ENCODE results near the gene CLPTM1L. TPM values are rescaled to one million over a fixed set of nuclear protein-coding genes. Genes with fewer than 3 reads are reported as not detected.
"Not testable (repeated sequence)": the region's sequence is repeated elsewhere in the genome, so short reads cannot be mapped to it uniquely, and the experiment has no call there.

Gene CLPTM1L
- polyA plus RNA-seq, 3 donors = 14.1 to 76.2 (median 35.0) TPM

- Histone ChIP-seq H3K9ac (ENCODE audit: insufficient read depth, low read length, poor library complexity, severe bottlenecking) (no peak overlapping the region), H3K79me2 (ENCODE audit: insufficient read depth, low read length) (no peaks in the 10 kb centered on the region), H2AFZ (ENCODE audit: insufficient read depth, low read depth, low read length, poor library complexity, severe bottlenecking) (no peak overlapping the region), H3K4me1 (ENCODE audit: control insufficient read depth in 1 of 2, insufficient read depth in 2 of 2, low read length in 2 of 2) (no peaks in the 10 kb centered on the region), H3K36me3 (replicated peaks in 1 of 2; ENCODE audit: control insufficient read depth in 1 of 2, insufficient read depth in 2 of 2, low read length in 2 of 2) (no peaks in the 10 kb centered on the region), H3K27ac (ENCODE audit: low read depth in 1 of 2, low read length in 2 of 2) (no peak overlapping the region), H4K20me1 (ENCODE audit: insufficient read depth, low read length) (no peaks in the 10 kb centered on the region), H3K4me2 (replicated peaks; ENCODE audit: extremely low read depth, low read length, poor library complexity, severe bottlenecking) (no peak overlapping the region), H3K27me3 (ENCODE audit: control insufficient read depth in 2 of 2, insufficient read depth in 2 of 2, low read length in 2 of 2) (peaks cover 0 to 2% of the 10 kb centered on the region in 2 donors), H3K9me3 (replicated peaks in 1 of 2; ENCODE audit: control insufficient read depth in 1 of 2, insufficient read depth in 1 of 2, low read length in 2 of 2) (peaks cover 0 to 4% of the 10 kb centered on the region in 2 donors), H3K4me3 (replicated peaks in 1 of 3; ENCODE audit: low read depth in 2 of 3, low read length in 3 of 3) (no peak overlapping the region)
- Mint-ChIP-seq H3K27me3 (ENCODE audit: low read depth in 3 of 3) (peaks cover 9 to 29% (median 12%) of the 10 kb centered on the region in 3 donors), H3K4me3 (no peak overlapping the region), H3K36me3 (no peaks in the 10 kb centered on the region), H3K4me1 (peaks cover 4% of the 10 kb centered on the region), H3K27ac (peak overlapping the region in 1 of 7 donors; percentile 4), H3K9me3 (peaks cover 0 to 7% (median 3%) of the 10 kb centered on the region in 7 donors)
- no peak for DNase-seq
- WGBS (ENCODE audit: insufficient coverage) = 88% methylated on average over 8 of the region's 9 CpGs
- intact Hi-C loops (cut with micrococcal nuclease) = no loop called here
- TF ChIP-seq CTCF (IDR thresholded peaks at IDR 0.05) = no peak
Measured at GRCh38 chr5:1374030-1374678, 29.3 kb upstream of the CLPTM1L start.

- not testable (repeated sequence) for H3K4me3 Mint-ChIP-seq
Measured at GRCh38 chr5:1371972-1372342, 27.1 kb upstream of the CLPTM1L start.

More at GRCh38 chr5:1371972-1372342, 27.1 kb upstream of the CLPTM1L start:
- no CpG with 5 or more reads among the region's 4 CpGs for WGBS (ENCODE audit: insufficient coverage)
- H3K36me3 ChIP-seq (replicated peaks in 1 of 2; ENCODE audit: control insufficient read depth in 1 of 2, insufficient read depth in 2 of 2, low read length in 2 of 2); H3K4me3 ChIP-seq (replicated peaks in 1 of 3; ENCODE audit: low read depth in 2 of 3, low read length in 3 of 3); H3K4me2 ChIP-seq (replicated peaks; ENCODE audit: extremely low read depth, low read length, poor library complexity, severe bottlenecking); intact Hi-C loops (cut with micrococcal nuclease); H2AFZ ChIP-seq (ENCODE audit: insufficient read depth, low read depth, low read length, poor library complexity, severe bottlenecking); H3K27ac Mint-ChIP-seq; H4K20me1 ChIP-seq (ENCODE audit: insufficient read depth, low read length); H3K9me3 ChIP-seq (replicated peaks in 1 of 2; ENCODE audit: control insufficient read depth in 1 of 2, insufficient read depth in 1 of 2, low read length in 2 of 2); H3K36me3 Mint-ChIP-seq; H3K27me3 ChIP-seq (ENCODE audit: control insufficient read depth in 2 of 2, insufficient read depth in 2 of 2, low read length in 2 of 2); H3K9ac ChIP-seq (ENCODE audit: insufficient read depth, low read length, poor library complexity, severe bottlenecking); H3K4me1 ChIP-seq (ENCODE audit: control insufficient read depth in 1 of 2, insufficient read depth in 2 of 2, low read length in 2 of 2); H3K27ac ChIP-seq (ENCODE audit: low read depth in 1 of 2, low read length in 2 of 2); H3K4me1 Mint-ChIP-seq; H3K79me2 ChIP-seq (ENCODE audit: insufficient read depth, low read length); H3K9me3 Mint-ChIP-seq; DNase-seq: not testable (repeated sequence)
- peaks cover 16 to 24% (median 19%) of the 10 kb centered on the region in 3 donors for H3K27me3 Mint-ChIP-seq (ENCODE audit: low read depth in 3 of 3)
